Thyroid gland (tissue), 4 donors: Measurements from ENCODE around the gene TAAR9. TPM values are rescaled to one million over a fixed set of nuclear protein-coding genes. Genes with fewer than 3 reads are reported as not detected.

ENCODE experiments used
- DNase-seq, 2 donors: peaks; one replicate each; pipeline ENCODE4 v3.0.0-alpha.2; 2019
- H3K27ac ChIP-seq, 3 donors: fragments of 200-600 bp; sonication (generic); 1 replicate in 2 of 3; 2 replicates in 1 of 3; pipeline ENCODE4 v1.5.1; 2016 to 2019; ENCODE audit warnings: mild to moderate bottlenecking in 1 of 3, moderate library complexity in 1 of 3
- H3K27me3 ChIP-seq: fragments of 200-600 bp; sonication (generic); one replicate; pipeline ENCODE4 v1.5.1; 2019
- H3K36me3 ChIP-seq, 2 donors: fragments of 200-600 bp; sonication (generic); one replicate each; pipeline ENCODE4 v1.5.1; 2016 to 2019
- H3K4me1 ChIP-seq, 2 donors: fragments of 200-600 bp; sonication (generic); one replicate each; pipeline ENCODE4 v1.5.1; 2017 to 2019
- H3K4me3 ChIP-seq, 3 donors: fragments of 200-600 bp; sonication (generic); replicated peaks in 1 of 3; 1 replicate in 2 of 3; 2 replicates in 1 of 3; pipeline ENCODE4 v1.5.1; 2016; ENCODE audit warnings: mild to moderate bottlenecking in 1 of 3
- H3K9me3 ChIP-seq: fragments of 200-600 bp; sonication (generic); one replicate; pipeline ENCODE4 v1.5.1; 2017
- CTCF ChIP-seq, 6 experiments: fragments of 200-600 bp in 3 of 6; fragments of 450-650 bp in 3 of 6; sonication (generic) in 3 of 6; IDR thresholded peaks; one replicate each; pipeline ENCODE4 v1.5.1; 2016 to 2019; ENCODE audit warnings: antibody characterized with exemption in 6 of 6, mild to moderate bottlenecking in 2 of 6, inconsistent platforms in 1 of 6, moderate library complexity in 1 of 6
- POLR2A ChIP-seq, 2 donors: fragments of 450-650 bp; IDR thresholded peaks; one replicate each; pipeline ENCODE4 v1.6.1; 2017; ENCODE audit warnings: antibody characterized with exemption in 2 of 2, mild to moderate bottlenecking in 2 of 2, moderate library complexity in 1 of 2
- WGBS, 2 donors: methylation state at CpG; one replicate each; pipeline ENCODE4 v1.1.5; 2017; 5-methylcytosine and 5-hydroxymethylcytosine counted together
- intact Hi-C: fragments of 100-400 bp; cut with DNase I; formaldehyde crosslinking; loops from one replicate; pipeline ENCODE4 v1.15.1; 2023
- total RNA-seq, 4 donors: library from RNA; depleted of rRNA; stranded (reverse); fragments of >200 nt; gene quantifications; one replicate each; pipeline ENCODE4 v1.2.3, GENCODE V29; 2016

The TAAR9 gene
- total RNA-seq: not detected

GRCh38 chr6:132537977-132538376, at the start of gene TAAR9:
TSS of gene TAAR9 (plus strand) at chr6:132538277. CDS start at chr6:132538290, 13 bp downstream.
- no peak within 1 kb of the TSS for H3K27ac ChIP-seq
- no peaks in the 10 kb centered on the region for H3K4me1 ChIP-seq
- H3K27me3 ChIP-seq: no peaks in the 10 kb centered on the region
- no peaks in the 10 kb centered on the region for H3K36me3 ChIP-seq
- no peak within 1 kb of the TSS for H3K4me3 ChIP-seq
- intact Hi-C loops: no loop called here
- no peak for TF ChIP-seq CTCF (IDR thresholded peaks at IDR 0.05)
- TF ChIP-seq POLR2A (IDR thresholded peaks at IDR 0.05): no peak
- WGBS, 2 donors: 81 to 82% methylated on average over 4 of the region's 4 CpGs
- H3K9me3 ChIP-seq: no peaks in the 10 kb centered on the region
- no peak for DNase-seq

- no peak for DNase-seq
- H3K27ac ChIP-seq: peak overlapping the region in 2 of 3 donors; percentile 21 to 46
- H3K4me3 ChIP-seq: no peak overlapping the region
- H3K36me3 ChIP-seq: no peaks in the 10 kb centered on the region
- intact Hi-C loops: no loop called here
- 92% methylated on average over 4 of the region's 4 CpGs for WGBS, 2 donors
- peaks cover 12 to 22% of the 10 kb centered on the region in 2 donors for H3K4me1 ChIP-seq
- TF ChIP-seq POLR2A (IDR thresholded peaks at IDR 0.05) (no peak), CTCF (IDR thresholded peaks at IDR 0.05) (no peak)
- H3K9me3 ChIP-seq: no peaks in the 10 kb centered on the region
- H3K27me3 ChIP-seq: no peaks in the 10 kb centered on the region
These were observed 48.7 kb upstream of the TAAR9 start for GRCh38 chr6:132489376-132489775.

- no peaks in the 10 kb centered on the region for H3K9me3 ChIP-seq
- WGBS, 2 donors: 62 to 77% methylated on average over 6 of the region's 6 CpGs
These were observed 48.1 kb upstream of the TAAR9 start for GRCh38 chr6:132490024-132490423.

GRCh38 chr6:132490478-132491204, 47.4 kb upstream of the TAAR9 start:
- Histone ChIP-seq H3K27me3 (no peaks in the 10 kb centered on the region), H3K9me3 (no peaks in the 10 kb centered on the region), H3K27ac (peak overlapping the region in 2 of 3 donors; percentile 21 to 46), H3K4me1 (peaks cover 12 to 27% of the 10 kb centered on the region in 2 donors), H3K36me3 (no peaks in the 10 kb centered on the region), H3K4me3 (no peak overlapping the region)
- TF ChIP-seq POLR2A (IDR thresholded peaks at IDR 0.05) (no peak), CTCF (IDR thresholded peaks at IDR 0.05) (no peak)
- intact Hi-C loops: no loop called here
- WGBS, 2 donors: 78 to 80% methylated on average over 10 of the region's 10 CpGs
- no peak for DNase-seq

More at GRCh38 chr6:132490024-132490423, 48.1 kb upstream of the TAAR9 start:
- H3K4me3 ChIP-seq: no peak overlapping the region
- DNase-seq: no peak
- H3K27me3 ChIP-seq: no peaks in the 10 kb centered on the region
- peaks cover 12 to 22% of the 10 kb centered on the region in 2 donors for H3K4me1 ChIP-seq
- peak overlapping the region in 2 of 3 donors; percentile 21 to 46 for H3K27ac ChIP-seq
- intact Hi-C loops: no loop called here
- no peak for TF ChIP-seq POLR2A (IDR thresholded peaks at IDR 0.05)
- no peak for TF ChIP-seq CTCF (IDR thresholded peaks at IDR 0.05)
- H3K36me3 ChIP-seq: no peaks in the 10 kb centered on the region

- 87 to 88% methylated on average over 5 of the region's 5 CpGs for WGBS, 2 donors
- intact Hi-C loops: no loop called here
- no peak for TF ChIP-seq CTCF (IDR thresholded peaks at IDR 0.05)
- TF ChIP-seq POLR2A (IDR thresholded peaks at IDR 0.05): no peak
- Histone ChIP-seq H3K4me3 (no peak overlapping the region), H3K9me3 (no peaks in the 10 kb centered on the region), H3K36me3 (no peaks in the 10 kb centered on the region), H3K27ac (peak overlapping the region in 1 of 3 donors; percentile 46), H3K4me1 (peaks cover 12 to 34% of the 10 kb centered on the region in 2 donors), H3K27me3 (no peaks in the 10 kb centered on the region)
- no peak for DNase-seq
These were observed 46.8 kb upstream of the TAAR9 start for GRCh38 chr6:132491303-132491702.
